DND-41 (cell line): ENCODE data around the gene SLC30A2.

Experiments
- ATAC-seq: fragments of 200-7000 bp; cut with Tn5 transposase; 3 replicates; pipeline ENCODE4 v1.9.1; 2021; ENCODE audit warnings: low read depth; ENCODE audit not compliant: insufficient read depth
- DNase-seq: peaks from one replicate; pipeline ENCODE4 v3.0.0-alpha.2; 2020
- H2AFZ ChIP-seq: 2 replicates; pipeline ENCODE4 v1.6.0; 2012; ENCODE audit warnings: low read depth, low read length
- H3K27ac ChIP-seq: 2 replicates; pipeline ENCODE4 v1.5.1; 2012; ENCODE audit warnings: low read length, inconsistent platforms
- H3K27me3 ChIP-seq: fragments of 200-600 bp; sonication (generic); 2 replicates; pipeline ENCODE4 v1.6.0; 2012; ENCODE audit warnings: low read length, mild to moderate bottlenecking, inconsistent platforms; ENCODE audit not compliant: insufficient read depth, poor library complexity
- H3K36me3 ChIP-seq: 2 replicates; pipeline ENCODE4 v1.5.1; 2012; ENCODE audit warnings: low read length, inconsistent platforms; ENCODE audit not compliant: insufficient read depth
- H3K4me1 ChIP-seq: 2 replicates; pipeline ENCODE4 v1.5.1; 2012; ENCODE audit warnings: mild to moderate bottlenecking, low read length; ENCODE audit not compliant: insufficient read depth
- H3K4me2 ChIP-seq: 2 replicates; pipeline ENCODE4 v1.6.0; 2012; ENCODE audit warnings: mild to moderate bottlenecking, moderate library complexity, low read length, inconsistent platforms; ENCODE audit not compliant: insufficient read depth
- H3K4me3 ChIP-seq, 2 experiments: fragments of 200-600 bp in 1 of 2; shearing (Covaris generic) in 1 of 2; 2 replicates each; pipeline ENCODE4 v1.5.1; 2012 to 2016; ENCODE audit warnings: inconsistent platforms in 2 of 2, low read length in 2 of 2, mild to moderate bottlenecking in 2 of 2, low read depth in 1 of 2, moderate library complexity in 1 of 2
- H3K79me2 ChIP-seq: 2 replicates; pipeline ENCODE4 v1.6.0; 2012; ENCODE audit warnings: low read length, inconsistent platforms; ENCODE audit not compliant: insufficient read depth
- H3K9ac ChIP-seq: 2 replicates; pipeline ENCODE4 v1.6.0; 2012; ENCODE audit warnings: low read depth, mild to moderate bottlenecking, inconsistent platforms, low read length, moderate library complexity
- H3K9me3 ChIP-seq: 2 replicates; pipeline ENCODE4 v1.5.1; 2012; ENCODE audit warnings: low read length, moderate library complexity, mild to moderate bottlenecking, inconsistent platforms; ENCODE audit not compliant: insufficient read depth, severe bottlenecking
- H4K20me1 ChIP-seq: 2 replicates; pipeline ENCODE4 v1.6.0; 2012; ENCODE audit warnings: low read length; ENCODE audit not compliant: insufficient read depth
- CTCF ChIP-seq: IDR thresholded peaks from 2 replicates; pipeline ENCODE4 v1.5.1; 2012; ENCODE audit warnings: borderline replicate concordance, low read length, moderate library complexity, mild to moderate bottlenecking; ENCODE audit not compliant: poor library complexity, severe bottlenecking; ENCODE audit errors: extremely low read depth
- EZH2 ChIP-seq: IDR thresholded peaks from 3 replicates; pipeline ENCODE4 v1.6.1; 2012; ENCODE audit warnings: borderline replicate concordance, low read depth, mild to moderate bottlenecking, moderate library complexity, low read length, inconsistent platforms; ENCODE audit not compliant: severe bottlenecking

SLC30A2 gene

GRCh38 chr1:26078286-26079177 is 32.6 kb upstream of the SLC30A2 start:
- Histone ChIP-seq H3K27ac (no peak overlapping the region), H3K9ac (no peak overlapping the region), H3K79me2 (no peaks in the 10 kb centered on the region), H3K9me3 (no peaks in the 10 kb centered on the region), H4K20me1 (0 out of 2 replicates have a peak, but pooled peaks cover 3% of the 10 kb centered on the region), H3K4me1 (no peaks in the 10 kb centered on the region), H3K4me2 (no peak overlapping the region), H2AFZ (no peak overlapping the region), H3K27me3 (peaks cover 12% of the 10 kb centered on the region), H3K36me3 (no peaks in the 10 kb centered on the region), H3K4me3 (no peak overlapping the region)
- ATAC-seq, result no peak
- TF ChIP-seq CTCF (no peak), EZH2 (no peak)
- DNase-seq, result no peak

- DNase-seq (no peak), ATAC-seq (no peak)
- Histone ChIP-seq H3K79me2 (no peaks in the 10 kb centered on the region), H3K4me1 (no peaks in the 10 kb centered on the region), H3K9me3 (no peaks in the 10 kb centered on the region), H3K27ac (no peak overlapping the region), H3K4me3 (no peak overlapping the region), H3K9ac (no peak overlapping the region), H4K20me1 (0 out of 2 replicates have a peak, but pooled peaks cover 3% of the 10 kb centered on the region), H3K36me3 (no peaks in the 10 kb centered on the region), H2AFZ (no peak overlapping the region), H3K4me2 (no peak overlapping the region), H3K27me3 (peaks cover 12% of the 10 kb centered on the region)
- no peak for TF ChIP-seq CTCF
- TF ChIP-seq EZH2, result no peak
Observed at GRCh38 chr1:26077524-26077923, 31.6 kb upstream of the SLC30A2 start.

DNA sequence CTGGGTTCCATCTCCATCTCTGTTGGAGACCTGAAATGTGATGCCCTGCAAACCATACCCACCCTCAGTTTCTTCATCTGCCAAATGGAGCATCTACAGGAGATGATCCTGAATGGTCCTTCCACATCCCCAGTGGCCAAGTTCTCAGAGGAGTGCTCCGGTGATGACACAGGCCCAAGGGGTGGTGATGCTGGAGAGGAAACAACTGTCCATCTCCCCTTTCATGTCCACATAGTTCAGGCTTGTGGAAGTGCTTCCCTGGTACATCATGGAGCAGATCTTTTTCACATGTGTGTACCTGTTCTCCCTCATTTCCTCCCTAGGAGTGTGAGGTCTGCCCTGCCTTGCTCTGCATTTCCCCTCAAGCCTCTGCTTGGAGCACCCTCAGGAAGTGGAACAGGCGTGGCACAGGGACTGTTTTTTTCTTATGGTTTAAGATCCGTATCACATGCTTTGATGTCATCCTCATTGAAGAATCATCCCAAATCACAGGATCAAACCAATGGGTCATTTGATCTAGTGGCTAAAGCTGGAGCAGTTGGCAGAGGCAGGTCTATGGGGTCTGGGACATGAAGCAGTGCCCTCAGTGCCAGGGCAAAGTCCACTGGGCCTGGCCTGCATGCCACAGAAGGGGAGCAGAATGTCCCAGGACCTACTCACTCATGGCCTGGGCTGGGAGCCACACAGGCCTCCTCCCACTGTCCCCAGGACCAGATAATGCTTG is 29.7 kb upstream of the SLC30A2 start:
- H3K9me3 ChIP-seq, result no peaks in the 10 kb centered on the region
- DNase-seq (no peak), ATAC-seq (no peak)
- H3K4me1 ChIP-seq, result no peaks in the 10 kb centered on the region
- H3K9ac ChIP-seq, result no peak overlapping the region
- no peak overlapping the region for H3K27ac ChIP-seq
- no peak overlapping the region for H3K4me2 ChIP-seq
- H3K36me3 ChIP-seq, result no peaks in the 10 kb centered on the region
- H4K20me1 ChIP-seq, result 0 out of 2 replicates have a peak, but pooled peaks cover 3% of the 10 kb centered on the region
- H3K79me2 ChIP-seq, result no peaks in the 10 kb centered on the region
- no peak overlapping the region for H3K4me3 ChIP-seq
- no peak overlapping the region for H2AFZ ChIP-seq
- H3K27me3 ChIP-seq, result peaks cover 13% of the 10 kb centered on the region
- TF ChIP-seq EZH2, result no peak
- no peak for TF ChIP-seq CTCF
